DND-41 (cell line): Measurements from ENCODE around the gene CPNE1.

Source experiments
- ATAC-seq: fragments of 200-7000 bp; cut with Tn5 transposase; 3 replicates; pipeline ENCODE4 v1.9.1; 2021; ENCODE audit warnings: low read depth; ENCODE audit not compliant: insufficient read depth
- DNase-seq: peaks from one replicate; pipeline ENCODE4 v3.0.0-alpha.2; 2020
- H2AFZ ChIP-seq: 2 replicates; pipeline ENCODE4 v1.6.0; 2012; ENCODE audit warnings: low read depth, low read length
- H3K27ac ChIP-seq: 2 replicates; pipeline ENCODE4 v1.5.1; 2012; ENCODE audit warnings: low read length, inconsistent platforms
- H3K27me3 ChIP-seq: fragments of 200-600 bp; sonication (generic); 2 replicates; pipeline ENCODE4 v1.6.0; 2012; ENCODE audit warnings: low read length, mild to moderate bottlenecking, inconsistent platforms; ENCODE audit not compliant: insufficient read depth, poor library complexity
- H3K36me3 ChIP-seq: 2 replicates; pipeline ENCODE4 v1.5.1; 2012; ENCODE audit warnings: low read length, inconsistent platforms; ENCODE audit not compliant: insufficient read depth
- H3K4me1 ChIP-seq: 2 replicates; pipeline ENCODE4 v1.5.1; 2012; ENCODE audit warnings: mild to moderate bottlenecking, low read length; ENCODE audit not compliant: insufficient read depth
- H3K4me2 ChIP-seq: 2 replicates; pipeline ENCODE4 v1.6.0; 2012; ENCODE audit warnings: mild to moderate bottlenecking, moderate library complexity, low read length, inconsistent platforms; ENCODE audit not compliant: insufficient read depth
- H3K4me3 ChIP-seq, 2 experiments: fragments of 200-600 bp in 1 of 2; shearing (Covaris generic) in 1 of 2; 2 replicates each; pipeline ENCODE4 v1.5.1; 2012 to 2016; ENCODE audit warnings: inconsistent platforms in 2 of 2, low read length in 2 of 2, mild to moderate bottlenecking in 2 of 2, low read depth in 1 of 2, moderate library complexity in 1 of 2
- H3K79me2 ChIP-seq: 2 replicates; pipeline ENCODE4 v1.6.0; 2012; ENCODE audit warnings: low read length, inconsistent platforms; ENCODE audit not compliant: insufficient read depth
- H3K9ac ChIP-seq: 2 replicates; pipeline ENCODE4 v1.6.0; 2012; ENCODE audit warnings: low read depth, mild to moderate bottlenecking, inconsistent platforms, low read length, moderate library complexity
- H3K9me3 ChIP-seq: 2 replicates; pipeline ENCODE4 v1.5.1; 2012; ENCODE audit warnings: low read length, moderate library complexity, mild to moderate bottlenecking, inconsistent platforms; ENCODE audit not compliant: insufficient read depth, severe bottlenecking
- H4K20me1 ChIP-seq: 2 replicates; pipeline ENCODE4 v1.6.0; 2012; ENCODE audit warnings: low read length; ENCODE audit not compliant: insufficient read depth
- CTCF ChIP-seq: IDR thresholded peaks from 2 replicates; pipeline ENCODE4 v1.5.1; 2012; ENCODE audit warnings: borderline replicate concordance, low read length, moderate library complexity, mild to moderate bottlenecking; ENCODE audit not compliant: poor library complexity, severe bottlenecking; ENCODE audit errors: extremely low read depth
- EZH2 ChIP-seq: IDR thresholded peaks from 3 replicates; pipeline ENCODE4 v1.6.1; 2012; ENCODE audit warnings: borderline replicate concordance, low read depth, mild to moderate bottlenecking, moderate library complexity, low read length, inconsistent platforms; ENCODE audit not compliant: severe bottlenecking

Gene CPNE1

GRCh38 chr20:35588397-35588796 lies 76.3 kb downstream of the CPNE1 start:
- Histone ChIP-seq H3K4me1 (peaks cover 12% of the 10 kb centered on the region), H3K9ac (no peak overlapping the region), H3K27me3 (no peaks in the 10 kb centered on the region), H3K4me2 (no peak overlapping the region), H3K4me3 (no peak overlapping the region), H3K36me3 (no peaks in the 10 kb centered on the region), H3K9me3 (no peaks in the 10 kb centered on the region), H2AFZ (no peak overlapping the region), H4K20me1 (no peaks in the 10 kb centered on the region), H3K27ac (no peak overlapping the region), H3K79me2 (no peaks in the 10 kb centered on the region)
- DNase-seq (no peak), ATAC-seq (no peak)
- TF ChIP-seq CTCF (no peak), EZH2 (no peak)

GRCh38 chr20:35587436-35587835 lies 77.3 kb downstream of the CPNE1 start:
- DNase-seq, result no peak
- Histone ChIP-seq H3K4me1 (peaks cover 6% of the 10 kb centered on the region), H3K36me3 (no peaks in the 10 kb centered on the region), H3K27me3 (no peaks in the 10 kb centered on the region), H2AFZ (no peak overlapping the region), H3K79me2 (no peaks in the 10 kb centered on the region), H4K20me1 (no peaks in the 10 kb centered on the region), H3K4me3 (no peak overlapping the region), H3K9ac (no peak overlapping the region), H3K27ac (no peak overlapping the region), H3K9me3 (no peaks in the 10 kb centered on the region), H3K4me2 (no peak overlapping the region)
- TF ChIP-seq EZH2, result no peak
- no peak for TF ChIP-seq CTCF
- no peak for ATAC-seq

- Histone ChIP-seq H3K4me1 (0 out of 2 replicates have a peak, but pooled peaks cover 3% of the 10 kb centered on the region), H3K4me2 (no peak overlapping the region), H2AFZ (no peak overlapping the region), H3K9me3 (no peaks in the 10 kb centered on the region), H3K36me3 (no peaks in the 10 kb centered on the region), H3K9ac (no peak overlapping the region), H3K4me3 (no peak overlapping the region), H3K27me3 (no peaks in the 10 kb centered on the region), H3K27ac (no peak overlapping the region), H4K20me1 (no peaks in the 10 kb centered on the region), H3K79me2 (no peaks in the 10 kb centered on the region)
- ATAC-seq (no peak), DNase-seq (no peak)
- no peak for TF ChIP-seq CTCF
- no peak for TF ChIP-seq EZH2
Observed at GRCh38 chr20:35586751-35587425, 77.8 kb downstream of the CPNE1 start.
